Endothelial cell of umbilical vein (primary cell): Measurements from ENCODE around the gene GPRC6A.

Experiments
- FOS ChIP-seq: IDR thresholded peaks from 2 replicates; pipeline ENCODE4 v1.6.1; 2011; ENCODE audit warnings: mild to moderate bottlenecking, low read length, moderate library complexity, borderline replicate concordance; ENCODE audit not compliant: insufficient read depth
- GATA2 ChIP-seq: IDR thresholded peaks from 2 replicates; pipeline ENCODE4 v1.7.0; 2011; ENCODE audit warnings: low read depth, mild to moderate bottlenecking, moderate library complexity, mixed read lengths, low read length; ENCODE audit not compliant: insufficient read length, insufficient read depth
- POLR2A ChIP-seq: IDR thresholded peaks from 2 replicates; pipeline ENCODE4 v1.6.1; 2012; ENCODE audit warnings: low read depth, mild to moderate bottlenecking, control low read depth, low read length
- TF ChIP-seq, protein P1 (sequence below), 2 donors: IDR thresholded peaks; 1 replicate in 1 of 2; 2 replicates in 1 of 2; pipeline ENCODE4 v1.5.1; 2011; ENCODE audit warnings: low read length in 2 of 2, mild to moderate bottlenecking in 2 of 2, moderate library complexity in 2 of 2, control low read depth in 1 of 2, inconsistent platforms in 1 of 2, low read depth in 1 of 2; ENCODE audit not compliant: insufficient read depth in 1 of 2; ENCODE audit errors: extremely low read depth in 1 of 2

DNA sequence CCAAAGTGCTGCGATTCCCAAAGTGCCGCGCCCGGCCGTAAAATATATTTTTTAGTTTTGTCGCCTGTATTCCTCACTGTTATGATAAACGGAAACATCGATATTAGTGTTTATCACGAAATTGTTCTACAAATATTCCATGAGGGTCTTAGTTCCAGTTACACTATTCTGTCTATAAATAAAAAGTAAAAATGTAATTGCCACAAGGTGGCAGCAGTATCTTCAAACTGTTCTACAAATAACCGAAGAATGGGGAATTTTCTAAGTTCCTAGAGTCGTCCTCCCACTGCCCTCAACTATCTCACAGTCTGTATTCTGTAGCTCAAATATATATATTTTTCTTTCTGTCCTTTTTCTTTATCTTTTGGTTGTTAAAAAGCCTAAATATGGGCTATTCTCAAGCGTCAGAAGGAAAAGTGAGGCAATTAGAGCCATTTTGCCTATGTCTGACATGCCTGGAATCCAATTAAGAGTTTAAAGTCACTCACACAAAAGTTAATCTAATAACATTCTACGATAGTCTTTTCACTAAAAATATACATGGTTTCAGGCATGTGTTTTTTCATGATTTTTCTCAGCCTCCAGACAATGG is 49.2 kb downstream of the GPRC6A start:
- TF ChIP-seq, protein P1, sequence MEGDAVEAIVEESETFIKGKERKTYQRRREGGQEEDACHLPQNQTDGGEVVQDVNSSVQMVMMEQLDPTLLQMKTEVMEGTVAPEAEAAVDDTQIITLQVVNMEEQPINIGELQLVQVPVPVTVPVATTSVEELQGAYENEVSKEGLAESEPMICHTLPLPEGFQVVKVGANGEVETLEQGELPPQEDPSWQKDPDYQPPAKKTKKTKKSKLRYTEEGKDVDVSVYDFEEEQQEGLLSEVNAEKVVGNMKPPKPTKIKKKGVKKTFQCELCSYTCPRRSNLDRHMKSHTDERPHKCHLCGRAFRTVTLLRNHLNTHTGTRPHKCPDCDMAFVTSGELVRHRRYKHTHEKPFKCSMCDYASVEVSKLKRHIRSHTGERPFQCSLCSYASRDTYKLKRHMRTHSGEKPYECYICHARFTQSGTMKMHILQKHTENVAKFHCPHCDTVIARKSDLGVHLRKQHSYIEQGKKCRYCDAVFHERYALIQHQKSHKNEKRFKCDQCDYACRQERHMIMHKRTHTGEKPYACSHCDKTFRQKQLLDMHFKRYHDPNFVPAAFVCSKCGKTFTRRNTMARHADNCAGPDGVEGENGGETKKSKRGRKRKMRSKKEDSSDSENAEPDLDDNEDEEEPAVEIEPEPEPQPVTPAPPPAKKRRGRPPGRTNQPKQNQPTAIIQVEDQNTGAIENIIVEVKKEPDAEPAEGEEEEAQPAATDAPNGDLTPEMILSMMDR (IDR thresholded peaks at IDR 0.05; ENCODE audit: extremely low read depth in 1 of 2, insufficient read depth in 1 of 2, low read depth in 1 of 2, low read length in 2 of 2), result peak; percentile 16 to 34
- TF ChIP-seq GATA2 (no peak), POLR2A (no peak), FOS (no peak)
